Activated naive CD4-positive, alpha-beta T cell treated with Interleukin-2 at 50 U/mL for 16 hours (primary cell): Measurements from ENCODE around the gene AIRE.

Source experiments
- DNase-seq: peaks from one replicate; pipeline ENCODE4 v3.0.0-alpha.2; 2020

Gene AIRE

GRCh38 chr21:44325386-44326271 lies 40.0 kb downstream of the AIRE start:
- no peak for DNase-seq

- no peak for DNase-seq
These were observed 40.6 kb downstream of the AIRE start for GRCh38 chr21:44326272-44326647.

- no peak for DNase-seq
These were observed 41.3 kb downstream of the AIRE start for GRCh38 chr21:44326716-44327602.

DNA sequence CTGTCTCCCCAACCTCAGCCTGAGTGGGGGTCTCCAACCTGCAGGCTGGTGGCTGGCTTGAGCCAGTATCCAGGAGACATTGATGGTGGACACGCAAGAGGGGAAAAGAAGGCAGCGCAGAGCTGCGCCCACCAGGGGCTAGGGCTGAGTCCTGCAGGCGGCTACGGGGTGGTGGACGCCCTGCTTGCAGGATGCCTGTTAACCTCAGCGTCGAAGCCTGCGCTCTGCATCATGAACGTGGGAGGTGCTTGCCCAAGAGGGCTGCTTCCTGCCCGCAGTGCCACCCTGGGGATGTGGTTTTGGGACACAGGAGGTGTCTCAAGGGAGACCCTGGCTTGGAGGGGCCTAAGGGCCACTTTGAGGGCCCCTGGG lies 41.9 kb downstream of the AIRE start:
- no peak for DNase-seq

DNA sequence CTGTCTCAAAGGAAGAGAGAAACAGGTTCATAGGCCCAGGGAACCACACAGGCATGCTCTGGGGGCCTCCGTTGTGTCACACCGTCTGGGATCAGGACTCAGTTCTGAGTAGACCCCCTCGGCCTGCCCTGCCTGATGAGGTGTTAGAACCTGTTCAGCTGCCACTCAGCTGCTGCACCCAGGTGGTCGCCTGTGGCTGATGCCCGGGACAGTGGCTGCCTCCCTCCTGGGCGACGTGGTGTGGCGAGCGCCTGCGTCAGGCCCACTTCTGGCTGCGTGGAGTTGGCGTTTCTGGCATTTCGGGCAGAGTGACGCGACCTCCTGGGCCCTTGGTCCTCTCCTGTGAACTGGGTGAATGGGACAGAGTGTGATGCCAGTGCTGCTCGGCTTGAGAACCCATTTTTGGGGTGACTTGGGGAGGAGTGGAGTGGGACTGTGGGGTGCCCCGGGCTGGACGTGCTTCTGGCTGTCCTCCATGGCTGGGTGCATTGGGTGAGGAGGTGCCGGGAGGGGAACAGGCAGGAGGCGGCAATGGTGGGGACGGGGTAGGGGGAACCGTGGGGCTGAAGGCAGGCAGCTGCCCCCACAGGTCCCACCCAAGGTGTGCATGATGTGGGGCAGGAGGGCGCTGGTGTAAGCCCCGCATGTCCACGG lies 42.7 kb downstream of the AIRE start:
- DNase-seq, result no peak

DNA sequence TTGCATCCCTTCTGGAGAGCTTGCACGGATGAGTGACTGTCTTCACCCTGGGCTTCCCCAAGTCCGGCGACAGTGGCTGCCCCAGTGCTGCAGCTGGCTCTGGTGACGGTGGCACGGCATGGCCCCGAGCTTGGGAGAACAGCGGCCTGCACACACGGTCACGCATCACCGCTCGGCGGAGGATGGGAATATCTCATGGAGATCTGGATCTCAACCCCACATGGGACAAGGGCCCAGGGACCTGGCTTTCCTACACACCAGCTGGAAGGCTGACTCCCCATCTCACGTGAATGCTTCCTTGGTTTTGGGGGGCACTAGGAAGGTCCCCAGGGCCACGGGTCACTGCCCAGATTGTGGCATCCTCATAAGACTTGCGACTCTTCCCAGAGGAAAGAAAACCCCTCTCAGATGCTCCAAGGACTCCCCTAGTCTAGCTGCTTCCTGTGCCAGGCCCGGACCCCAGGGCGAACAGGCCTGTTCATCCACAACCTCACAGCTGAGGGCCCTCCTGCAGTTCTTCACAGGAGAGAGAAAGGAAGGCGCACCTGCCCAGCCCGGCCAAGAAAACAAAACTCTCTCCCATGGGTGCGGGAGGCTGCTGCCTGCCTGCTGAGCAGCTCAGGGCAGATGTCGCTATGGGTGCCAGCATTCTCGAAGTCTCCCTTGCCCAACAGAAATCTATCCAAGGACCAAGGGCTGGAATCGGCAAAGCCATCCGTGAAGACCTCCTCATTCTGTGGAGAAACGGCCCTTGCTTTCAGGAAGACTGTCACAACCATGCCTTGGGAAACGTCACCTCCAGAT lies 43.6 kb downstream of the AIRE start:
- DNase-seq, result no peak

GRCh38 chr21:44329971-44330681 lies 44.5 kb downstream of the AIRE start:
- DNase-seq, result no peak

DNA sequence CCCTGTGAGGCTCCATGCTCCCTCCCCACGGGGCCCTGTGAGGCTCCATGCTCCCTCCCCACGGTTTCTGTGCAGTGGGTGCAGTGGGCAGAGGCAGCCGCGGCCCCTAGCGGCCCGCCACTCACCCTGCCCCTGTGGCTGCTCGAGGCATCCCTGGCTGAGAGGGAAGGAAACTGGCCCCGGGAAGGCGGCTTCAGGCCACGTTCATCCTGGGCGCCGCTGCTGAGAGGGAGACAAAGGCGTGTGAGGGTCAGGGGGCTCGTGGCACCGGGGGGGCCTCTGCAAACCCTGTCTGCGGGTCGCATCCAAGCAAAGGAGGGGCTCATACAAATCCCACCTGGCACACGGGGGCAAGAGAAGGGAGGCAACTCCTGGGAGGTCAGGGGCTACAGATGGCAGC lies 45.0 kb downstream of the AIRE start:
- DNase-seq, result no peak

GRCh38 chr21:44331209-44331608 lies 45.5 kb downstream of the AIRE start:
- no peak for DNase-seq

GRCh38 chr21:44331650-44332307 lies 46.1 kb downstream of the AIRE start:
- DNase-seq, result no peak

GRCh38 chr21:44332383-44332782 lies 46.7 kb downstream of the AIRE start:
- DNase-seq, result no peak

DNA sequence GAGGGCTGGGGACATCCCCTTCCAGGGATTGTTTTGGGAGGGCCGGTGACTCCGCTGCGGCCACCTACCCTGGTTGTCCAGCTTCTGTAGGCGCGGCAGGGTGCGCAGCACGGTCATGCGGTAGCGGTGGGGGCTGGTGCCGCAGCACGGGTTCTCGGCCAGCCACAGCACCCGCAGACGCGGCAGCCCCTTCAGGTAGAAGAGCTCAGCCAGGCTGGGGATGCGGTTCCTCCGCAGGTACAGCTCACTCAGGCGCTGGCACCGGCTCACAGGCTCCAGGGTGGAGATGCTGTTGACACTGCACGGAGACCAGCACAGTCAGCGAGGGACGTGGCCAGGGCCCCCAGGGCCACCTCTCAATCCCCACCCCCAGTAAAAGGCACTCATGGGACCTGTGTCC lies 47.3 kb downstream of the AIRE start:
- no peak for DNase-seq

DNA sequence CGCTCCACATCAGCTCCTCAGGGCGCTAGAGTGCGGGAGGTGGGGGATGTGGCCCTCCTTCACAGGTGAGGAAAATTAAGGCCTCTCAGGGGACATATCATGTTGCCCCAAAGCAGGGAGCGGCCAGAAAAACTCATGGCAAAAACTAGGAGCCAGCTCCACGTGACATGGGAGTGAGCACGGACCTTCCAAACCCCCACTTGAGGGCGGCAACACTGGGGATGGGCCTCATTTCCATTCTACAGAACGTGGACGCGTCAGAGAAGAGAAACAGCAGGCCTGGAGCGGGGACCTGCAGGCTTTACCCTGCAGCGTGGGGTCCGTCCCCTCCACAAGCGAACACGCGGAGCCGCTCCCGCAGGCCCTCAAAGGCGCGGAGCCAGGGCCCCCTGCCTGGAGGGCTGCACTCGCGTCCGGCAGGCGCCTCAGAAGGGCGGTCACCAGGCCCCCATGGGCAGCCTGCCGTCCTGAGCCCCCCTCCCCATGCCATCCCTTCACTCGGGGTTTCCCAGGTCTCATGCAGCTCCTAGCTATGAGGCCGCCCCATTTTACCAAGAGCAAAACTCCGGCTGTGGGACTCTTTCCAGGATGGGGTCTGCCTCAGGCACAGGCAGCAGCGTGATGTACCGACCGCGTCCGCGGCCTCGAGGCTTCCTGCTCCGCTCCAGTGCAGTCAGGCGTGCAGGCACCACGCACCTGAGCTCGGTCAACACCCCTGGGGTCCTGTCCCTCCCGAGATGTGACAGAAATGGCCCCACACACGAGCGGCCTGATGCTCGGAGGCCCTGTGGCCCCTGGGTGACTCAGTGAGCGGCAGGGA lies 48.0 kb downstream of the AIRE start:
- DNase-seq, result no peak

- DNase-seq, result no peak
These were observed 48.8 kb downstream of the AIRE start for GRCh38 chr21:44334329-44335030.

GRCh38 chr21:44335266-44336059 lies 49.8 kb downstream of the AIRE start:
- DNase-seq, result no peak

DNA sequence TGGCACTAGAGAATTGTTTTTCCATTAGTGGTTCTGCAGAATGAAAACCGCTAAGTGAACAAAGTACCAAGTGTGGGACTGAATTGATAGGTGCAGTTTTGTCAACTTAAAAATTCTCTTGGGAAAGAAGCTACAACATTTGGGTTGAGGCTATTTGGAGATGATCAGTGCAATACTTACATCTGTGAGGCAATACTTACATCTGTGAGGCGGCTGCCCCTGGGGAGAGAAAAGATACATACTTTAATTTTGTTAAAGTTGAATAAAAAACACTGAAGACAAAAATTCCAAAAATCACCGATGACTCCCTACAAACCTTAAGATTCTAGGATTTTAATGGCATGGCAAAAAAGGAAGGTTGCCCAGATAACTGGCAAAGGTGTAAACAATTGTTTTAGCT lies 51.8 kb downstream of the AIRE start:
- no peak for DNase-seq

GRCh38 chr21:44337941-44338895 lies 52.5 kb downstream of the AIRE start:
- no peak for DNase-seq
